ENCODE results near the gene HRK. TPM values are rescaled to one million over a fixed set of nuclear protein-coding genes. Genes with fewer than 3 reads are reported as not detected.

HRK gene
- total RNA-seq (2014; rRNA removed; shearing (Covaris generic)): 0.33 and 0.59 TPM in 2 replicates

DNA sequence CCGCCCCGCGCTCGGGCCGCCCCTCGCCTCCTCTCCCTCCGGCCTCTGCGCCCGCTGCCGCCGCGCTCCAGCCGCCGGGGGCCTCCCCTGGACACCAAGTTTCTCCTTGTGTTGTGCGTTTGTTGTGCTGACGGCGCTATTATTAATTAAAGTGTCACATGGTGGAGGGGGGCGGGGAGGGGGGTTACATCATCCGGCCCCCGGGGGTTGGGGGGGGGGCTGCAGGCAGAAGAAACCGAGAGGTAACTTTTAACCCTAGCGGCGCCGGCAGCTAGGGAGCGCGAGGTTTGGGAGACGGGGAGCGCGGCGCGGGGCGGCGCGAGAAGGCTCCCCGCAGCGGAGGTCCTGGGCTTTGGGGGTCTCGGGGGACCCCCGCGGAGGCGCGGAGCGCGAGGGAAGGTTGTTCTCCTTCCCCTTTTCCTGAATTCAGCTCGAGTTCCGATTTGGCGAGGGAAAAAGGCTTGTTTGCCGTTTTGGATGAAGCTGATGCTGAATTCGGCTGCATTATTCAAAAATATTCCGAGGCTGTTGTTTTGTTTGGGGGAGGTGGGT lies at the start of gene HRK:
TSS of gene HRK (minus strand) at position 117 of the 552 bp plus-strand sequence. CDS start 134 bp downstream, outside the sequence.
- H3K36me3 ChIP-seq (replicated peaks; ENCODE audit: control insufficient read depth, insufficient read depth, low read length): no peaks in the 10 kb centered on the region
- peaks cover 65% of the 10 kb centered on the region for H3K27me3 ChIP-seq (ENCODE audit: control insufficient read depth, insufficient read depth, low read length)
- peak within 1 kb of the TSS; percentile 71 for H3K4me3 ChIP-seq (ENCODE audit: insufficient read depth, low read depth, low read length)
- peak; percentile 93 for DNase-seq

DNA sequence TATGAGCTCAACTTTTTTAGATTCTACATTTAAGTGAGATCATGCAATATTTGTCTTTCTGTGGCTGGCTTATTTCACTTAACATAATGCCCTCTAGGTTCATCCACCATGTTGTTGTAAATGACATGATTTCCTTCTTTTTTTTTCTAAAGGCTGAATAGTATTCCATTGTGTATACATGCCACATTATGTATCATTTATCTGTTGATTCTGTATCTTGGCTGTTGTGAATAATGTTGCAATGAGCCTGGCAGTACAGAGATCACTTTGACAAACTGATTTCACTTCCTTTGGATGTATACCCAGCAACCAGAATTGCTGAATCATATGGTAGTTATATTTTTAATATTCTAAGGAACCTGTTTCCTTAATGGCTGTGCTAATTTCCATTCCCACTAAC lies 48.6 kb upstream of the HRK start:
- Histone ChIP-seq H3K27me3 (ENCODE audit: control insufficient read depth, insufficient read depth, low read length) (no peaks in the 10 kb centered on the region), H3K36me3 (replicated peaks; ENCODE audit: control insufficient read depth, insufficient read depth, low read length) (peaks cover 2% of the 10 kb centered on the region), H3K4me3 (ENCODE audit: insufficient read depth, low read depth, low read length) (no peak overlapping the region)
- DNase-seq: no peak

GRCh38 chr12:116928504-116928903 lies 47.3 kb upstream of the HRK start:
- no peak for DNase-seq
- H3K27me3 ChIP-seq (ENCODE audit: control insufficient read depth, insufficient read depth, low read length): no peaks in the 10 kb centered on the region
- H3K36me3 ChIP-seq (replicated peaks; ENCODE audit: control insufficient read depth, insufficient read depth, low read length): peaks cover 2% of the 10 kb centered on the region
- no peak overlapping the region for H3K4me3 ChIP-seq (ENCODE audit: insufficient read depth, low read depth, low read length)

GRCh38 chr12:116927244-116927940 lies 46.2 kb upstream of the HRK start:
- no peak for DNase-seq
- Histone ChIP-seq H3K4me3 (ENCODE audit: insufficient read depth, low read depth, low read length) (no peak overlapping the region), H3K27me3 (ENCODE audit: control insufficient read depth, insufficient read depth, low read length) (no peaks in the 10 kb centered on the region), H3K36me3 (replicated peaks; ENCODE audit: control insufficient read depth, insufficient read depth, low read length) (peaks cover 2% of the 10 kb centered on the region)

GRCh38 chr12:116926283-116927243 lies 45.3 kb upstream of the HRK start:
- H3K27me3 ChIP-seq (ENCODE audit: control insufficient read depth, insufficient read depth, low read length): no peaks in the 10 kb centered on the region
- peaks cover 1% of the 10 kb centered on the region; the same call in 1 of the 2 replicates for H3K36me3 ChIP-seq (replicated peaks; ENCODE audit: control insufficient read depth, insufficient read depth, low read length)
- no peak overlapping the region for H3K4me3 ChIP-seq (ENCODE audit: insufficient read depth, low read depth, low read length)
- no peak for DNase-seq

GRCh38 chr12:116924558-116925453 lies 43.6 kb upstream of the HRK start:
- H3K27me3 ChIP-seq (ENCODE audit: control insufficient read depth, insufficient read depth, low read length): no peaks in the 10 kb centered on the region
- no peak overlapping the region for H3K4me3 ChIP-seq (ENCODE audit: insufficient read depth, low read depth, low read length)
- peak; percentile 41 for DNase-seq
- peaks cover 1% of the 10 kb centered on the region for H3K36me3 ChIP-seq (replicated peaks; ENCODE audit: control insufficient read depth, insufficient read depth, low read length)

DNA sequence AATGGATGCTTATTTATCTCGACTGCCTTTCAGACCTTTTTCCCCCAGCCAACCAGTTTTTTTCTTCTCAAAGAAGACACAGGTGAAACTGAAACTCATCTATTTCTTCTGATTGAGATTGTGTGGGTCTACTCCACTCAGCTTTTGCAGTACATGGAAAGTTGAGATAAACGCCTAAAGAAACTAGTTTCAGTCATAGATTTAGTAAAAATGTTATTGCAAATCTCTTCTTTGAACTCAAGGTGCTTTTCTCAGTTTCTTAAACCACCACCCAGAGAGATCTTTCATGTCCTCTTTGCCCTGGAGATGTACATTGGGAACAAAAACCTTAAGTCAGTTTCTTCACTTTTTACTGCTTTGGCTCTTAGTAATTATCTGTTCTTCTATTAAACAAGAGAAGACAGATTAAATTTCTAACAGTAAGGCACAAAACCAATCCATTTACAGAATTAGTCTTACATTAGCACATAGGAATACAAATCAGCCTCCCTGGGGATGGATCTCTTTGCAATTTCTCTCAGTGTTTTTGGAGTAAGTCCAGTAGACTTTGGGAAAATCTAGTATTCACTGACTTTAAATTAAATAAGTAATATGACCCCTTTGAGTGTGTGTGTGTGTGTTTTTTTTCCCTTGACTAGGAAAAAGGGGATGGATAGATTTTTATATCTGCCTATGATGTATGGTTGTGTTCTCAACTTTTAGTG lies 41.1 kb upstream of the HRK start:
- H3K27me3 ChIP-seq (ENCODE audit: control insufficient read depth, insufficient read depth, low read length): no peaks in the 10 kb centered on the region
- no peak for DNase-seq
- peaks cover 1% of the 10 kb centered on the region for H3K36me3 ChIP-seq (replicated peaks; ENCODE audit: control insufficient read depth, insufficient read depth, low read length)
- H3K4me3 ChIP-seq (ENCODE audit: insufficient read depth, low read depth, low read length): no peak overlapping the region

- H3K27me3 ChIP-seq (ENCODE audit: control insufficient read depth, insufficient read depth, low read length): no peaks in the 10 kb centered on the region
- peak; percentile 34 for DNase-seq
- H3K4me3 ChIP-seq (ENCODE audit: insufficient read depth, low read depth, low read length): no peak overlapping the region
Measured at GRCh38 chr12:116920939-116921338, 39.7 kb upstream of the HRK start.

GRCh38 chr12:116919706-116920485 lies 38.7 kb upstream of the HRK start:
- Histone ChIP-seq H3K4me3 (ENCODE audit: insufficient read depth, low read depth, low read length) (no peak overlapping the region), H3K27me3 (ENCODE audit: control insufficient read depth, insufficient read depth, low read length) (no peaks in the 10 kb centered on the region), H3K36me3 (replicated peaks; ENCODE audit: control insufficient read depth, insufficient read depth, low read length) (no peaks in the 10 kb centered on the region; the same call in 1 of the 2 replicates)
- no peak for DNase-seq

More at GRCh38 chr12:116920939-116921338, 39.7 kb upstream of the HRK start:
- H3K36me3 ChIP-seq (replicated peaks; ENCODE audit: control insufficient read depth, insufficient read depth, low read length): no peaks in the 10 kb centered on the region; the same call in 1 of the 2 replicates

- H3K27me3 ChIP-seq (ENCODE audit: control insufficient read depth, insufficient read depth, low read length): no peaks in the 10 kb centered on the region
- H3K4me3 ChIP-seq (ENCODE audit: insufficient read depth, low read depth, low read length): no peak overlapping the region
- DNase-seq: no peak
- H3K36me3 ChIP-seq (replicated peaks; ENCODE audit: control insufficient read depth, insufficient read depth, low read length): no peaks in the 10 kb centered on the region; the same call in 1 of the 2 replicates
Measured at GRCh38 chr12:116919247-116919661, 38.0 kb upstream of the HRK start.

DNA sequence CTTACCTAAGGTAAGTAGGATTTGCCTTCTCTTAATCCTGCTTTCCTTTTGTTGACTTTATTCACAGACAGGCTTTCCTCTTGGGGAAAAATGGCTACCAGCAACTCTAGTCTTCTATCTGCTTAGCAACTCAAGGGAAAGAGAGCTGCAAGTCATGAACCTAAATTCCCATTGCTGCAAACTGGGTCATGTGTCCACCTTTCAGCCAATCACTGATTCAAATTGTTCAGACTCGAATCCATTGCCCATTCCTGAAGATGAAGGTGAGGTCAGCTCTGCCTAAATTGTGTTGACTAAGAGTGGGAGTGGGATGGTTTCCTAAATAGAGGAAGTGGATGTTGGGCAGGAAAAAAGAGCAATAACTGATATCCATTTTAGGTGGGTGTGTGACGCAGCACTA lies 37.2 kb upstream of the HRK start:
- no peak overlapping the region for H3K4me3 ChIP-seq (ENCODE audit: insufficient read depth, low read depth, low read length)
- DNase-seq: no peak
- H3K36me3 ChIP-seq (replicated peaks; ENCODE audit: control insufficient read depth, insufficient read depth, low read length): no peaks in the 10 kb centered on the region; the same call in 1 of the 2 replicates
- H3K27me3 ChIP-seq (ENCODE audit: control insufficient read depth, insufficient read depth, low read length): no peaks in the 10 kb centered on the region

DNA sequence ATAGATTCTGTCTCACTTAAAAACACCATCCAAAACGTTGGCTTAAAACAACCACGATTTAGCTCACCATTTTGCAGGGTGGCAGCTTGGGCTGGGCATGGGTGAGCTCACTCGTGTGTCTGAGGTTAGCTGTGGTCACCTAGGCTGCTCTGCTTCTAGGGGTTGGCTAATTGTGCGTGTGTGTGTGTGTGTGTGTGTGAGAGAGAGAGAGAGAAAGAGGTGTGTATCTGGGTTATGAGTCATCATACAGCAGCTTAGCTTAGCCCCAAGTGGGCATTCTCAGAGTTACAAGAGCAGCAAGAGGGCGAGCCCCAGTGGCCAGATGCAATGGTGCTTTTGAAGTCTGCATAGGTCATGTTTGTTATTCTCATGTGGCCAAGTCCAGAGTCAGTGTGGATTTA lies 35.5 kb upstream of the HRK start:
- DNase-seq: no peak
- no peak overlapping the region for H3K4me3 ChIP-seq (ENCODE audit: insufficient read depth, low read depth, low read length)
- no peaks in the 10 kb centered on the region; the same call in 1 of the 2 replicates for H3K36me3 ChIP-seq (replicated peaks; ENCODE audit: control insufficient read depth, insufficient read depth, low read length)
- H3K27me3 ChIP-seq (ENCODE audit: control insufficient read depth, insufficient read depth, low read length): no peaks in the 10 kb centered on the region

GRCh38 chr12:116916122-116916521 lies 34.9 kb upstream of the HRK start:
- no peak for DNase-seq
- Histone ChIP-seq H3K4me3 (ENCODE audit: insufficient read depth, low read depth, low read length) (no peak overlapping the region), H3K36me3 (replicated peaks; ENCODE audit: control insufficient read depth, insufficient read depth, low read length) (no peaks in the 10 kb centered on the region), H3K27me3 (ENCODE audit: control insufficient read depth, insufficient read depth, low read length) (no peaks in the 10 kb centered on the region)

Measured in H7 (cell line).